Right kidney (tissue), 1 donor: Measurements from ENCODE around the gene KATNIP.
"Not testable (repeated sequence)": the region's sequence is repeated elsewhere in the genome, so short reads cannot be mapped to it uniquely, and the experiment has no call there.

ENCODE experiments used
- DNase-seq: peaks from one replicate; pipeline ENCODE4 v3.0.0-alpha.2; 2016

KATNIP gene

GRCh38 chr16:27534256-27534655, 15.7 kb upstream of the KATNIP start:
- DNase-seq: no peak

GRCh38 chr16:27538528-27538927, 11.4 kb upstream of the KATNIP start:
- DNase-seq: no peak

GRCh38 chr16:27539120-27539519, 10.8 kb upstream of the KATNIP start:
- DNase-seq: no peak

- no peak for DNase-seq
Measured at GRCh38 chr16:27539636-27540035, 10.3 kb upstream of the KATNIP start.

GRCh38 chr16:27543801-27544200, 6.1 kb upstream of the KATNIP start:
- no peak for DNase-seq

- DNase-seq: no peak
Measured at GRCh38 chr16:27544671-27545070, 5.3 kb upstream of the KATNIP start.

GRCh38 chr16:27547134-27547533, 2.8 kb upstream of the KATNIP start:
- DNase-seq: no peak

GRCh38 chr16:27547851-27548250, 2.1 kb upstream of the KATNIP start:
- DNase-seq: no peak

GRCh38 chr16:27549464-27549745, 539 bp upstream of the KATNIP start:
- DNase-seq: no peak

- DNase-seq: no peak
Measured at GRCh38 chr16:27550582-27550920, 607 bp downstream of the KATNIP start.

- DNase-seq: no peak
Measured at GRCh38 chr16:27551036-27551435, 1.1 kb downstream of the KATNIP start.

GRCh38 chr16:27556471-27556870, 6.5 kb downstream of the KATNIP start:
- DNase-seq: no peak

- DNase-seq: no peak
Measured at GRCh38 chr16:27558434-27558833, 8.5 kb downstream of the KATNIP start.

- DNase-seq: no peak
Measured at GRCh38 chr16:27558932-27559331, 9.0 kb downstream of the KATNIP start.

GRCh38 chr16:27561216-27561615, 11.3 kb downstream of the KATNIP start:
- no peak for DNase-seq

- DNase-seq: no peak
Measured at GRCh38 chr16:27564224-27564623, 14.3 kb downstream of the KATNIP start.

- DNase-seq: no peak
Measured at GRCh38 chr16:27566417-27566816, 16.5 kb downstream of the KATNIP start.

GRCh38 chr16:27568077-27568476, 18.1 kb downstream of the KATNIP start:
- no peak for DNase-seq

- DNase-seq: not testable (repeated sequence)
Measured at GRCh38 chr16:27570986-27571385, 21.0 kb downstream of the KATNIP start.

- no peak for DNase-seq
Measured at GRCh38 chr16:27571433-27572326, 21.7 kb downstream of the KATNIP start.

GRCh38 chr16:27572711-27573110, 22.8 kb downstream of the KATNIP start:
- no peak for DNase-seq

GRCh38 chr16:27576729-27577128, 26.8 kb downstream of the KATNIP start:
- no peak for DNase-seq

GRCh38 chr16:27579087-27579980, 29.4 kb downstream of the KATNIP start:
- no peak for DNase-seq

- no peak for DNase-seq
Measured at GRCh38 chr16:27582883-27583282, 32.9 kb downstream of the KATNIP start.
